GM19438 (cell line): ENCODE measurements around the gene LMBR1.
"Not testable (repeated sequence)": the region's sequence is repeated elsewhere in the genome, so short reads cannot be mapped to it uniquely, and the experiment has no call there.

ENCODE experiments used
- ATAC-seq: cut with Tn5 transposase; IDR thresholded peaks from one replicate; pipeline ENCODE4 v1.9.1; 2021; ENCODE audit warnings: low read depth; ENCODE audit not compliant: unreplicated experiment

The LMBR1 gene

GRCh38 chr7:156857757-156858156 lies 35.2 kb downstream of the LMBR1 start:
- no peak for ATAC-seq

GRCh38 chr7:156854654-156855053 lies 38.3 kb downstream of the LMBR1 start:
- ATAC-seq, result no peak

- no peak for ATAC-seq
Observed at GRCh38 chr7:156848979-156849378, 44.0 kb downstream of the LMBR1 start.

GRCh38 chr7:156845379-156846101 lies 47.4 kb downstream of the LMBR1 start:
- no peak for ATAC-seq

DNA sequence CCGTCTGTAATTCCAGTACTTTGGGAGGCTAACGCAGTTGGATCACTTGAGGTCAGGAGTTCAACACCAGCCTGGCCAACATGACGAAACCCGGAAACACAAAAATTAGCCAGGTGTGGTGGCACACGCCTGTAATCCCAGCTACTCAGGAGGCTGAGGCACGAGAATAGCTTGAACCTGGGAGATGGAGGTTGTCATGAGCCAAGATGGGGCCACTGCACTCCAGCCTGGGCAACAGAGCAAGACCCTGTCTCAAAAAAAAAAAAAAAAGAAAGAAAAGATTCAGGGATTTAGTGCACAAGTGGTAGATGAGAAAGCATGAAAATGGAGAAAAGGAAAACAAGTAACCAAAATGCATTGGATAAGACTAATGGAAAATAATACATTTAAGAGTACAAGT lies 49.4 kb downstream of the LMBR1 start:
- not testable (repeated sequence) for ATAC-seq

DNA sequence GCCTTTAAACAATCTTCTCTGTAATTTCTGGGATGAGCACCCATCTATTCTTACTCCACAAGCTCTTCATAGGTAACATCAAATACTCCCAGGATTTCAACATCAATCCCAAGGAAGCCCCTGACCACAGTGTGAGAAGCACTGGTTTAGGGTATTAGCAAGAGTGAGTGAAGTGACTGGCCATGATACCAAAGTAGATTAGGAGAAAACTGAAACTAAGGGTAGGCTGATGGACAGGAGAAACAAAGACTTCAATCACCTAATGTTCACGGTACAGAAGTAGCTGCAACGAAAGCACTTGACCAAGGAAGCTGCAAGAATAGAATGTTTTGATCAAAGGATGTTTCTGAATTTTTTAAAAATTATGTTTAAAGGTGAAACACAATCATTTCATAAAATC lies 49.8 kb downstream of the LMBR1 start:
- ATAC-seq, result no peak

DNA sequence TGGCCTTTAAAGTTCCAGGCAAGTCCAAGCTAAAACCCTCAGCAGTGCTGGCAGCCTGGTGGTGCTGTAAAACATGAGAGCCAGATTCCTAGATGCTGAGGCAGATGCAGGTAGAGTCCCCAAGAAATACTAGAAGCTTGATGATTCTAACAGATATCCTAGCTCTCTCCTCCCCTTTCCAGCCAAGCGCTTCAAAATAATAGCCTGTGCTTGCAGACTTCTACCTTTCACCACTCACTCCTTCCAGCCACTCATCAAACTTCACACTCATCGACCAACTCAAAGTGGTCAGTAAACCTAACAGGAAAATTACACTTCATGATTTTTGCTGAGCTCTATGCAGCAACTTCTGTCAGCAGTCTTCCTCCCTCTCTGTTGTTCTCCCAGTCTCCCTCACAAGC lies 50.2 kb downstream of the LMBR1 start:
- ATAC-seq, result no peak

DNA sequence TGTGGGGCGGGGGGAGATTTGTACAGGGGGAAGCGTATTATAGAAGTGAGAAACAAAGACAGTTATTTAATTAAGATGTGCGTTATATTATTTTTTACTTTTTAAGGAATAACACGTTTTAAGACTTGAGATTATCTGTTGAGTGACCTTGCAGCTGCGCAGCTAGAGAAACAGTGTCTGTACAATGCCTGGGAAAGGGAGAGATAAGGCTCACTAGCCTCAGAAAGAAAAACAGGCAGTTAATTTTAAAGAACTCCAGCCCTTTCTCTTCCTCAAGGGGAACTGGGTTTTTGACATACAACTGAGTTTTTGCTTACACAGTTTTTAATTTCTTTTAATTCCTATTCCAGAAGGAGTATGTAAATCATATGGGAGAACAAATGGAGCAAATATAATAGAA lies 50.7 kb downstream of the LMBR1 start:
- ATAC-seq, result no peak

- ATAC-seq, result no peak
Observed at GRCh38 chr7:156841497-156841896, 51.5 kb downstream of the LMBR1 start.

- ATAC-seq, result no peak
Observed at GRCh38 chr7:156840134-156840533, 52.8 kb downstream of the LMBR1 start.

GRCh38 chr7:156836443-156836842 lies 56.5 kb downstream of the LMBR1 start:
- ATAC-seq, result no peak

DNA sequence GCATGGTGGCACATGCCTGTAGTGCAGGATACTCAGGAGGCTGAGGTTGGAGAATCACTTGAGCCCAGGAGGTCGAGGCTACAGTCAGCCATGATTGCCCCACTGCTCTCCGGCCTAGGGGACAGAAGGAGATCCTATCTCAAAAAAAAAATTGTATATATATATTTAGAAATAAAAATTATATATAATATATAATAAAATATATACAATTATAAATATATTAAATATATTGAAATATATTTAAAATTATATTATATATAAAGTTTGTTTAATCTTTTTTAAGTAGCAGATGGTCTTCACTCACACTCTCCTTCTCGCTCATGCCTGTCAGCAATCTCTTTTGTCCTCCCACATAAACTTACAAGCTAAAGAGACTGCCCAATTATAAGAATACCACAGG lies 58.5 kb downstream of the LMBR1 start:
- ATAC-seq, result no peak

GRCh38 chr7:156833312-156833711 lies 59.7 kb downstream of the LMBR1 start:
- ATAC-seq, result no peak

- no peak for ATAC-seq
Observed at GRCh38 chr7:156832195-156832877, 60.6 kb downstream of the LMBR1 start.

GRCh38 chr7:156829669-156830336 lies 63.2 kb downstream of the LMBR1 start:
- ATAC-seq, result no peak

- ATAC-seq, result no peak
Observed at GRCh38 chr7:156827587-156828203, 65.3 kb downstream of the LMBR1 start.

DNA sequence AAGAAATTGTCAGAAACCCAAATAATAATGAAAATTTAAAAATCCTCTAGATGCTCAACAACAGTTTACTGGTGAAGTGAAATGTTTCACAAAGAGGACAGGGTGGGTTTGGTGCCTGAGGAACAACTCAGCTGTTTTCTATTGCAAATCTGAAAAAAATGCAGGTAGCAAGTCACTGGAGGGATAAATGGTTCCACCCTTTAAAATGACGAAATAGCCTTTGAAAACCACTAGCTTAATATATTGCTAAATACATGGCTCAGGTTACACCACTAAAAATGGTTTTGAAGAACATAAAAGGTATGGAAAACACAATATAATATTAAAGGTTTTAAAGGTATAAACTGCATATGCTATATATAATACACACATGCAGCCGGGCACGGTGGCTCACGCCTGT lies 69.5 kb downstream of the LMBR1 start:
- ATAC-seq, result no peak

DNA sequence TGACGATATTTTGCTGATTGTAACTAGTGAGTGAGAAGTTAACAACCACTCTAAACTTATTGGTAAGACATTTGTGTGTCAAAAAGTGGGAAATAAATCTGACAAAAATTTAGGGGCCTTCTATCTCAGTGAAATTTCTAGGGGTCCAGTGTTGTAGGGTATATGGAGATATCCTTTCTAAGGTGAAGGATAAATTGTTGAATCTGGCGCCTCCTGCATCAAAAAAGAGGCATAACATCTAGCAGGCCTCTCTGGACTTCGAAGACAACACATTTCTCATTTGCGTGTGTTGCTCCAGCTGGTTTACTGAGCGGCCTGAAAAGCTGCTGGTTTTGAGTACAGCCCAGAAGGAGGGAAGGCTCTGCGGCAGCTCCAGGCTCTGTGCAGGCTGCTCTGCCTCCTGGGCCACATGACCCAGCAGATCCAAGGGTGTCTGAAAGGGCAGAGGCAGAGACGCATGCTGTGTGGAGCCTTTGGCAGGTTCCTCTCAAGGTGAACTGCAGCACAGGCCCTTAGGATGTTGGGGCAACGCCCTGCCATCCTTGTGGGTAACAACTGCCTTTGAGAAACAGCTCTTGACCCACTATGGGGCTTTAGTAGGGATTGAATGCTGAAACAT lies 72.4 kb downstream of the LMBR1 start:
- no peak for ATAC-seq

DNA sequence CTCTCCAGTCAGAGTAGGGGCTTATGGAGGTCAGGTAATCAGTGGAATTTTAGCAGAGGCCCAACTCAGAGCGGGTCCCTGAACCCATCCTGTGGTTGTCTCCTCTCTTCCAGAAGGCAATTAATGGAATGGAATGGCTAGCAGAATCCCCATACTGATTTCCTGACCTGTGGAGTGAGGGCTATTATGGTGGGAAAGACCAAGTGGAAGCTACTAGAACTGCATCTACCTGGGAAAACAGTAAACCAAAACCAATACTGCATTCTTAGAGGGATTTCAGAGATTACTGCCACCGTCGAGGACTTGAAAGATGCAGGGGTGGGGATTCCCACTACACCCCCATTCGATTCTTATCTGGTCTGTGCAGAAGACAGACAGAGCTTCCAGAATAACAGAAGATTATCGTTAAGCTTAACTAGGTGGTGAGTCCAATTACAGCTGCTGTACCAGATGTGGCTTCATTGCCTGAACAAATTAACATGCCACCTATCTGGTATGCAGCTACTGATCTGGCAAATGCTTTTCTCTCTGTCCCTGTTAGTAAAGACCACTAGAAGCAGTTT lies 73.2 kb downstream of the LMBR1 start:
- no peak for ATAC-seq

DNA sequence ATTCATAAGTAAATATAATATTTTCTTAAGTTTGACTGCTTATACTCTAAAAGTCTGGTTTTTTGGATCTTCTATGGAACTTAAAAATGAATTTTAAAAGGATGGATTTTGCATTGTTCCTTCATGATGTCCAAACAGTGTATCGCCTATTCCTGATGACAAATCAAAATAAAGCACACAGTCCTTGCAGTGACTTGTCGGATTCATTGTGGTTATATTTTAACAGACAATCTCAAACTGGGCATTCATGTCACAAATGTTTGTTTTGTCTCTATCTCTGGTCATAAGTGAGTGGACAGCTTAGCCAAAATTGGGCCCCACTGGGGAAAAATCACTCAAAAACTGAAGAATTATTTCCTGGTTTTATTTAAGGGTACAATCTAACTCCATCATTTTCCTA lies 74.8 kb downstream of the LMBR1 start:
- ATAC-seq, result no peak
